GM12875 (cell line): ENCODE data around the gene SLC2A9.

Experiments used
- H3K4me3 ChIP-seq: one replicate; pipeline ENCODE4 v1.5.1; 2011; ENCODE audit warnings: low read depth, low read length, control low read depth
- CTCF ChIP-seq: IDR thresholded peaks from 2 replicates; pipeline ENCODE4 v1.5.1; 2011; ENCODE audit warnings: low read depth, mild to moderate bottlenecking, control low read depth, inconsistent platforms, low read length, moderate library complexity, borderline replicate concordance; ENCODE audit not compliant: insufficient read depth

SLC2A9 gene

DNA sequence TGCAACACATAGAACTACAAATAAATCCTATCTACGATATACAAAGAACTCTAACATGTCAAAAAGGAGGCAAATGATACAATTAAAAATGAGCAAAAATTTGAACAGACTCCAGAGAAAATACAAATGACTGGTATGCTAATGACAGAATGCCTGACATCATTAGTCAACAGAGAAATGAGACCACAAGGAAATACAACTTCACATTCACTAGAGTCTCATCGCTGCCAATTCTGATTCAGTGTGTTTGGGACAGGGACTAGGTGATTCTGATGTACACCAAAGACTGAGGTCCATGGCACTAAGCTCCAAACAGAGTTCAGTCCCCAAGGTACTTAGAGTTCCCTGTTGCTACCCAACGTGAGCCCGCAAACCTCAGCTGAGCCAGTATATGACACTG lies 23.4 kb downstream of the SLC2A9 start:
- no peak for TF ChIP-seq CTCF
- H3K4me3 ChIP-seq, result no peak overlapping the region

DNA sequence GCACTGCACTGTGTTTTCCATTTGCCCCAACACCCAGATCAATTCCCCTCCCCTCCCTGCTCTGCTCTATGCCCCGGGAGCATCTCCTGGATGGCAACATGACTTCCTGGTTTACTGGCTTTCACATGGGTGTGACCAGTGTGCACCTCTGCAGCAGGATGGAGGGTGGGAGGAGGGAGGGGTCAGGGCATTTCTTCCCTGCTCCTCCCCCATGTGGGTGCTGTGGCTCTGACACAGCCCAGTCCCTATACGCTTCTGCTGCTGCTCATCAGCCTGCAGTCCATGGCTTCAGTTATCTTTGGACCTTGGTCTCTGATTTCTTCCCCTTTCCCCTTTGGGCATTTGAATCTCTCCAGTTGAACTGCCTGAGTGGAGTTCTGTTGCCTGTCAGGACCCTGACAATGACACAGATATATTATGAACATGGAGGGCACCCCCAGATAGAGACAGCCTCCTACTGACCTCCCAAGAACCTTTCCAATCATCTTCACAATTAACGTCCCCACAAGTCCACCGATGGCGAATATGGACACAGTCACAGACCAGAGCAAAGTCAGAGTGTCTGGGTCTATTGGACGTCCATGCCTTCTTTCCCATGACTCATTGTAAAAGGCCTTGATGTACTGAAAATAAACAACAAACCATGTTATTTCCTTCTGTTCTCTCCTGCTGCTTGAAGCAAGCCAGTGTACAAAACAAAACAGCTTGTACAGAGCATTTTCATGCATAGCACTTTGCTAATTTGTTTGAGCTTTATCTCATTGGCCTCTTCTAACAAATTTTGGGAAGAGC lies 24.8 kb downstream of the SLC2A9 start:
- no peak overlapping the region for H3K4me3 ChIP-seq
- no peak for TF ChIP-seq CTCF

DNA sequence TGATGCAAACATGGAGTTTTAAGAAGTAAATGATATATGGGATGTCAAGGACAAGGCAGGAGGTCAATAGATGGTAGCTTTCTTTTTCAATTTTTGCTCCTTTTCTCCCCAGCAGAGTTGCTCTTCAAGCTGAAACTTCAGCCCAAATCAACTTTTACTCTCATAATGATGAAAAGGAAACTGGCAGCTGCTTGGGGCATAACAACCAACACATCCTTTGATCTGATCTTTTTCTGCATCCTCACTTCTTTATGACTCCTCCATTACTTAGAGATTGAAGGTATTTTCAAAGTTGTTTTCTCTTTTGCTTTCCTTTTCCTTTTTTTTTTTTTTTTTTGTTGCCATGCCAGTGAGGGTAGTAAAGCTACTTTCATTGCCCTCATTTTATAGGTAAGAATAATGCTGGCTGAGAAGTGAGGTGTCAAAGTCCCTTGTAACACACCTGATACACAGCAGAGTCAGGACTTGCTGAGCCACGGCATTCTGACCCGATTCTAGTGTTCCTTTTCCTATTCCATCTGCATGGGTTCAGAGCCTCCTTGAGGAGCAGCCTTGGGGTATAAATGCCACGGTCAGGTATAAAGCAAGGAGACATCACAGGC lies 26.9 kb downstream of the SLC2A9 start:
- no peak overlapping the region for H3K4me3 ChIP-seq
- TF ChIP-seq CTCF, result no peak

DNA sequence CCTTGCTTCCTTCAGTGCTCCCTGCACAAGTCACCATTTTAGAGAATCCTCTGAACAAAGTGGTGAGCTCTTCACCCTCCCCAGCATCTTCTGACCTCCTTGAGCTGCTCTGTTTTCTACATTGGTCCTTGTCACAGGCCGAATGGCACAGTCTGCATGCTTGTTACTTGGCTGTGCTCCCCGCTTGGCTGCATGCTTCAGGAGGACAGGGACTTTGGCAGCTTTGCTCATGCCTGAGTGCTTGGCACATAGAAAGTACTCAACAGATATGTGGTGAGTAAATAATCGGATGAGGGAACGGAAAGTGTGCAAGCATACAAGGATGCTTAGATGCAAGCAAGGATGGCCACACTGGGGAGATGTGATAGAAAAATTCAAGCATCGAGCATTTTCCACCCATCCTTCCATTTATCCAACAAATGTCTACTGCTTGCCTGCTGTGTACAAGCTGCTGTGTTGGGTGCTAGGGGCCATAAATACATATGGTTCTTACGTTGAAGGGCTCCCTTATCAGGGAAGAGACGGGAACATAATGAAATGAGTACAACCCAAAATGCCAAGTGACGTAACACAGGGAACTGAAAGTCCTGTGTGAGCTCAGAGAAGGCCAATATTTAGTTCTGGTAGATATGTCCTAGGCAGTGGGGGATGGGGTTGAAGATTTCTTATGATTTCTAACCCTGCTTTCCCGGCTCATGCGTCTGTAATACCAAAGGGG lies 31.2 kb downstream of the SLC2A9 start:
- no peak for TF ChIP-seq CTCF
- no peak overlapping the region for H3K4me3 ChIP-seq

DNA sequence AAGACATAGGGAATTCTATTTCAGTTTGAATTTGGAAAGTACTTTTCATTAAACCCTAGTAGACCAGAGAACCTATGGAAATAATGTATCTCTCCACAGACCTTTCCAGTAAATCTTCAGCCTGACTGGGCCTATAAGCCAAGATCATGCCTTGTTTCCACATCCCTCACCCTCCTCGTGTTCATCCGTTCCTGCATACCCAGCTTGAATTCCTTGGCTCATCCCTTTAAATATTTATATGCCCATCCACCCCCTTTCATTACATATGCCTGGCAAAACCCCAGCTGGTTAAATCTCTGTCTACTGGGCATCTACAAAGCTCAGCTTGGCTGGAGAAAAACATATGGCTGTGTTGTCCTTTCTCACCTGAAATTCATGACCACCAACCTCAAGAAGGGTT lies 32.4 kb downstream of the SLC2A9 start:
- TF ChIP-seq CTCF, result no peak
- no peak overlapping the region for H3K4me3 ChIP-seq

DNA sequence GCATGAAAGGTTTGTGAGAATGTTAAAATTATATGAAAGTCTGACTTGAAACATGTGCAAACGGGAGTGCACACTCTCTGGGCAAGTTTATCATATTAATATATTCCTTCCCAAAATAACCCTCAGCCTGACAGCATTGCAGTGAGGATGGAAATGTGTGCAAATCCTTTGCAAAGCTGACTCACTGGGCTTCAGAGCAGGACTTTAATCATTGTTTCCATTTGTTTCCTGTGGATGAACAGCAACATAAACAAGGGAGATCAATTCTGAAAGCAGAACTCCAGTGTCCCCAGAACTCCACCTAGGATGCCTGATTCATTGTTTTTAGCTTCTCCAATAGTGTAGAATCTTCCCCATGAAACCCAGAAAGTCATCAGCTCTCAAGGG lies 32.9 kb downstream of the SLC2A9 start:
- TF ChIP-seq CTCF, result no peak
- no peak overlapping the region for H3K4me3 ChIP-seq
